Measurements from ENCODE around the gene CLEC4D.
"Not testable (repeated sequence)": the region's sequence is repeated elsewhere in the genome, so short reads cannot be mapped to it uniquely, and the experiment has no call there.

- not testable (repeated sequence) for TF ChIP-seq CTCF, POLR2A (IDR thresholded peaks at IDR 0.05)
These were observed 17.6 kb upstream of the CLEC4D start for GRCh38 chr12:8495671-8496070.
